GM18517 (cell line): ENCODE measurements around the gene SERPINF2.
A peak's percentile ranks its signal among the peaks of the same experiment; 100 is the strongest.
"Not testable (repeated sequence)": the region's sequence is repeated elsewhere in the genome, so short reads cannot be mapped to it uniquely, and the experiment has no call there.

Experiments used
- ATAC-seq: cut with Tn5 transposase; IDR thresholded peaks from one replicate; pipeline ENCODE4 v1.9.1; 2021; ENCODE audit warnings: mild to moderate bottlenecking, moderate library complexity; ENCODE audit not compliant: unreplicated experiment

Gene SERPINF2

DNA sequence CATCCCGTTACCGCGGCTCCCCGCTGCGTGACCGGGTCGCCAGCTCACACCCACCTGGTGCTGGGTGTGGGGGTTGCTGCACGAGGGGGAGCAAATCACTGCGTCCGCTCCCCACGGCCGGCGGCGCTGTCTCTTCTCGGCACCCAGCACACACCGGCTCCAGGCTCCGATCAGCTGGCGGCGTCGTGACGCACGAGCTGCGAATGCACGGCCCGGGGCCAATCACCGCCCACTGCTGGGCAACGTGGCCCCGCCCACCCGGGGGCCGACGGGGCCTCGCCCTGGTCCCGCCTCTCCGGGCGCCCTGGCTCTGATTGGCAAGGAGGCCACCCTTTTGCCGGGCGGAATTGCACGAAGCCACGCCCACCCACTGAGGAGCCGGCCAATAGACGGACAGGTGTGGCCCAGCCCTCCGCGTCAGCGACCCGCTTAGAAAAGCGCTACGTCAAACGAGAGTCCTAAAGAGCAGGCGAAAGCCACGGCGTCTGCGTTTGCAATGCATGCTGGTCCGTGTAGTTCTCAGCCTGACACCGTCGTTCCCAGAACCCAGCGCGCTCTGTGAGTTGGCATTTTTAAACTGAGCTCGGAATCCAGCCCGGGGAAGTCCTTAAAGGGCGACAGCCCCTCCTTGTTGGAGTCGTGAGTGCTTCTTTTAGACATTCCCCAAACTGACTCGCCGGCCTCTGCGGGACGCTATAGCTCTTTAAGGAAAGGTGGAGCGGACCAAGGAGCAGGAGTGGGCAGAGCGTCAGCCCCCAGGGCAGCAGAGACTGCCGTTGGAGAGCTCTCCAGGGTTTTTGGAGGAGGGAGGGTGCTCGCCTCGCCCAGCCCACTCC lies 26.4 kb upstream of the SERPINF2 start:
- peak; percentile 69 for ATAC-seq

DNA sequence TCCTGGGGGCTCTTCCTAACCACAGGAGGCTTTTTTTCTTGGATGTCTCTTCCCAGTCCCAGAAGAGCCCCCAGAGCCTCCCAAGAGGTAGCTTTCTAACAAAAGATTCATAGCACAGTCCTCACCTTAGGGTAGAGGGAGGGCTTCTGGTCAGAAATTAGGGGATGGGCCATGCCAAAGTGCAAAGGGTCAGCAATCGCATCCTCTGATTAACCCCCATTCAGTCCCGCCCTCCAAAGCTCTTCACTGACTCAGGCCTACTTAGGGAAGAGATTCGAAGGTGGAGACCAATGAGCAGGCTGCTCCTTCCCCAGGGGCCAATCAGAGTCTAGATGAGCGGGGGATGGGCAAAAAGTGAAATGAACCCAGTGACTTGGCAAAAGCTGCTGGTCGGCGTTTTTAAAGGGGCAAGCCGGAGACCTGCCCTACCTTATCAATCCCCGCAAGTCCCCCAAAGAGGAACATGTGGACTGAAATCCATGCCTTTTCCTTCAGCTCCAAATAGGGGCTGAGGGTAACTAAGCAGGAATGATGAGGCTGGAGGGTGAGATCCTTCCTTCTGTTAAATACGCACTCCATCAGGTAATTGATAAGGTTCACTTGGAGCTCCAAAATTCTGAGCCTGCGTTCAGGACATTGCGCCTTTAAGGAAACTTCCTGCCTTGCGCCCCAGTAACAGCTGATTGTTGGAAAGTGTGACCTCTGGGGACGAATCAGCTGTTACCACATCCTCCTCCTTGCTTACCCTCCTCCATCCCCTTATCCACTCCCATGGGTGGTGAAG lies 25.6 kb upstream of the SERPINF2 start:
- peak; percentile 37 for ATAC-seq

DNA sequence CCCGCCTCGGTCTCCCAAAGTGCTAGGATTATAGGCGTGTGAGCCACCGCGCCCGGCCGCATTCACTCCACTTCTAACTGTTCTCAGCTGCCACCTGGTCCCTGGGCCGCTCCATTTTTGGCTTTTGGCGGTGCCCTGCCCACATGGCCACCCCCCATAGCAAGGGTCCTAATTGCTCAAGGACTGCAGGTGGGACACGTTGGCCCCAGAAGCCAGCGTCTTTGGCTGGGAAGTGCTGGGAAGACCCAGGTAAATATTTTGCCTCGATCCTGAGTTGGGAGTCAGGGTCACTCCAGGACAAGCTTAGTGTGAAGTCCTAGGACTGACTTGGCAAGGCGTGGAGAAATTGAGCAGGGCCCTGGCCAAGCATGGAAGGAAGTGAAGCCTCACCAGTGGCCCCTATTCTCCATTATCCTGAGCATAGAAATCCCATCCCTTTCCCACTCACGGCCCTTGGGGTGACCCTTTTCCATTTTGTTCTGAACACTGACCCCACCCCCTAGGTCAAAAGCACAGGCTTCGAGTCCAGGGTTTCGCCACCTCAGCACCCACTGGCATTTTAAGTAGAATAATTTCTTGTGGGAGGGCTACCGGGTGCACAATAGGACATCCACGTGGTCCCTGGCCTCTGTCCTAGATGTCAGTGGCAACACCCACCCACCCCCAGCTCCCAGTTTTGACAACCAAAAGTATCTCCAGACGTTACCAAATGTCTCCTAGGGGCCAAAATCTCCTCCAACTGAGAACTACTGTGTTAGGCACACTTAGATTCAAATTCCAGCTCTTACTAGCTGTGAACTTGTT lies 24.1 kb upstream of the SERPINF2 start:
- ATAC-seq, result no peak

DNA sequence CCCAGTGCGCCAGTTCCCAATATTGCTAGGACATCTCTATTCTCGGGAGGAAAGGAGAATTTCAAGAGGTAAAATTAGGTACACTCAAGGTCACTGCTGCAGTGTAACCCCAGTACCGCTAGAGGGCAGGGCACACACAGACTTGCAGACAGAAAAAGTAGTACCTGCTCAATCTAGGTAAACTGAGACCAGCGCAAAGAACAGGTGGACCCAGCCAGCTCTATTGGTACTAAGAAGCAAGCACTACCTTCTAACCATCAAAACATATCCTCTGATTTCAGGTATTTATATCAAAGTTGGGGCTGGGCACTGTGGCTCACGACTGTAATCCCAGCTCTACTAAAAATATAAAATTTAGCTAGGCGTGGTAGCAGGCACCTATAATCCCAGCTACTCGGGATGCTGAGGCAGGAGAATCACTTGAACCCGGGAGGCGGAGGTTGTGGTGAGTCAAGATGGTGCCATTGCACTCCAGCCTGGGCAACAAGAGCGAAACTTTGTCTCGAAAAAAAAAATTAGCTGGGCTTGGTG lies 21.8 kb upstream of the SERPINF2 start:
- no peak for ATAC-seq

DNA sequence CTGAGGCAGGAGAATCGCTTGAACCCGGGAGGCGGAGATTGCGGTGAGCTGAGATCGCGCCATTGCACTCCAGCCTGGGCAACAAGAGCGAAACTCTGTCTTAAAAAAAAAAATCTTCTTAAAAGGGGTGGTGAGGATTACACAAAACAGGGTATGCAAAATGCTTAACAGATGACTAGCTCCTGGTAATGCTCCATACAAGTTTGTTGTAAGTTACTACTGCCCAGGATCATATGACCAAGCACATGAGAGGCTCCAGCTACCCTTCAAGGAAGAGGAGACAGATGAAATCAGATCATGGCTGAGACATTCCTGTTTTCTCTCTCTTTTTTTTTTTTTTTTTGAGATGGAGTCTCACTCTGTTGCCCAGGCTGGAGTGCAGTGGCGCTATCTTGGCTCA lies 20.6 kb upstream of the SERPINF2 start:
- not testable (repeated sequence) for ATAC-seq

DNA sequence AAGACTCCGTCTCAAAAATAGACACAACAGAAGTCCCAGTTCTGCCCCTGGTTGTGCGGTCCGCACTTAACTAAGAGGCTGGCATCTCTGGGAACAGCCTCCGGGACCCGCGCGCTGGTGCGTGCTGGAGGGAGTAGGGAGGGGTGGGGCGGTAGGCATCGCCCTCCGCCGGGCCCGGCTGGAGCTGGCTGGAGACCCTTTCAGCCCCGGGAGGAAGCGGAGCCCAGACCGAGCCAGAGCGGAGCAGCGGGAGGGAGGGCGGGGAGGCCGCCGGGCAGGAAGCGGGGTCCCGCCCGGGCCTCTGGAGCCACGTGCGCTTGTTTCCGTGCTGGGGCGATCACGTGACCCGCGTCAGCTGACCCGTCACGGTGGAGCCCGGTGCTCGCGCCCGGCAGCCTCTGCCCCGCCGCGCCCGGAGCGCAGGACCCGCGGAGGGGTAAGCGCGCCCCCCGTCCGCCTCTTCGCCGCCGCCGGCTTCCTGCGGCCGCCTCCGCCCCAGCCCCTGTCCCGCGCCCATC lies 18.3 kb upstream of the SERPINF2 start, which contains the start of gene WDR81:
Gene WDR81 (plus strand): TSS at position 354 of the 518 bp plus-strand sequence. CDS start 256 bp downstream, outside the sequence.
- ATAC-seq, result peak; percentile 45

DNA sequence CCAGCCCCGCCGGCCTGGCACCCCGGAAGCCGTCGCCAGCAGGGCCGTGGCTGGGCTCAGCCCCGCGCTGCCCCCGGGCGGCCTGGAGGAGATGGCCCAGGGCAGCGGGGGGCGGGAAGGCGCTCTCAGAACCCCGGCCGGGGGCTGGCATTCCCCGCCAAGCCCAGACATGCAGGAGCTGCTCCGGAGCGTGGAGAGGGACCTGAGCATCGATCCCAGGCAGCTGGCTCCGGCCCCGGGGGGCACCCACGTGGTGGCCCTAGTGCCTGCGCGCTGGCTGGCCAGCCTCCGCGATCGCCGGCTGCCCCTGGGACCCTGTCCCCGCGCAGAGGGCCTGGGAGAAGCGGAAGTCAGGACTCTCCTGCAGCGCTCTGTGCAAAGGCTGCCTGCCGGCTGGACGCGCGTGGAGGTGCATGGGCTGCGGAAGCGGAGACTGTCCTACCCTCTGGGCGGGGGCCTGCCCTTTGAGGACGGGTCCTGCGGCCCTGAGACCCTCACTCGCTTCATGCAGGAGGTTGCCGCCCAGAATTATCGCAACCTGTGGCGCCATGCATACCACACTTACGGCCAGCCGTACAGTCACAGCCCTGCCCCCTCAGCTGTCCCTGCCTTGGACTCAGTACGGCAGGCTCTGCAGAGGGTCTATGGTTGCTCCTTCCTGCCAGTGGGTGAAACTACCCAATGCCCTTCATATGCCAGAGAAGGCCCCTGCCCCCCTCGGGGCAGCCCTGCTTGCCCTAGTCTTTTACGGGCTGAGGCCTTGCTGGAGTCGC lies 17.6 kb upstream of the SERPINF2 start:
- peak; percentile 7 for ATAC-seq

DNA sequence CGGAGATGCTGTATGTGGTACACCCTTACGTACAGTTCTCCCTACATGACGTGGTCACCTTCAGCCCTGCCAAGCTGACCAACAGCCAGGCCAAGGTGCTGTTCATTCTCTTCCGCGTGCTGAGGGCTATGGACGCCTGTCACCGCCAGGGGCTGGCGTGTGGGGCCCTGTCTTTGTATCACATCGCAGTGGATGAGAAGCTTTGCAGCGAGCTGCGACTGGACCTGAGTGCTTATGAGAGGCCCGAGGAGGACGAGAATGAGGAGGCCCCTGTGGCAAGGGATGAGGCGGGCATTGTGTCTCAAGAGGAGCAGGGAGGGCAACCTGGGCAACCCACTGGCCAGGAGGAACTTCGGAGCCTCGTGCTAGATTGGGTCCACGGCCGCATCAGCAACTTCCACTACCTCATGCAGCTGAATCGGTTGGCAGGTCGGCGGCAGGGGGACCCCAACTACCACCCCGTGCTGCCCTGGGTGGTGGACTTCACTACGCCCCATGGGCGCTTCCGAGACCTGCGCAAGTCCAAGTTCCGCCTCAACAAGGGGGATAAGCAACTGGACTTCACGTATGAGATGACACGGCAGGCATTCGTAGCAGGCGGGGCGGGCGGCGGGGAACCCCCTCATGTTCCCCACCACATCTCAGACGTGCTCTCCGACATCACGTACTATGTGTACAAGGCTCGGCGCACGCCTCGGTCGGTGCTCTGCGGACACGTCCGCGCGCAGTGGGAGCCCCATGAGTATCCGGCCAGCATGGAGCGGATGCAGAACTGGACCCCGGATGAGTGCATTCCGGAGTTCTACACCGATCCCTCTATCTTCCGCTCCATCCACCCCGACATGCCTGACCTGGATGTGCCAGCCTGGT lies 16.8 kb upstream of the SERPINF2 start:
- no peak for ATAC-seq

DNA sequence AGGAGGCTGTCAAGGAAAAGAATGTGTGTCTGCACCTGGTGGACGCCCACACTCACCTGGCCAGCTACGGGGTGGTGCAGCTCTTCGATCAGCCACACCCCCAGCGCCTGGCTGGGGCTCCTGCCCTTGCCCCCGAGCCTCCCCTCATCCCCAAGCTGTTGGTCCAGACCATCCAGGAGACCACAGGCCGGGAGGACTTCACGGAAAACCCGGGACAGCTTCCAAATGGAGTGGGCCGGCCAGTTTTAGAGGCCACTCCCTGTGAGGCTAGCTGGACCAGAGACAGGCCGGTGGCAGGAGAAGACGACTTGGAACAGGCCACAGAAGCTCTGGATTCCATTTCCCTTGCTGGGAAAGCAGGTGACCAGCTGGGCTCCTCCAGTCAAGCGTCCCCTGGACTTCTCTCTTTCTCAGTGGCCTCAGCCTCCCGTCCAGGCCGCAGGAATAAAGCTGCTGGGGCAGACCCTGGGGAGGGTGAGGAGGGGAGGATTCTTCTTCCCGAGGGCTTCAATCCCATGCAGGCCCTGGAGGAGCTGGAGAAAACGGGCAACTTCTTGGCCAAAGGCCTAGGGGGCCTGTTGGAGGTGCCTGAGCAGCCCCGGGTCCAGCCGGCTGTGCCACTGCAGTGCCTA lies 15.9 kb upstream of the SERPINF2 start:
- ATAC-seq, result no peak

DNA sequence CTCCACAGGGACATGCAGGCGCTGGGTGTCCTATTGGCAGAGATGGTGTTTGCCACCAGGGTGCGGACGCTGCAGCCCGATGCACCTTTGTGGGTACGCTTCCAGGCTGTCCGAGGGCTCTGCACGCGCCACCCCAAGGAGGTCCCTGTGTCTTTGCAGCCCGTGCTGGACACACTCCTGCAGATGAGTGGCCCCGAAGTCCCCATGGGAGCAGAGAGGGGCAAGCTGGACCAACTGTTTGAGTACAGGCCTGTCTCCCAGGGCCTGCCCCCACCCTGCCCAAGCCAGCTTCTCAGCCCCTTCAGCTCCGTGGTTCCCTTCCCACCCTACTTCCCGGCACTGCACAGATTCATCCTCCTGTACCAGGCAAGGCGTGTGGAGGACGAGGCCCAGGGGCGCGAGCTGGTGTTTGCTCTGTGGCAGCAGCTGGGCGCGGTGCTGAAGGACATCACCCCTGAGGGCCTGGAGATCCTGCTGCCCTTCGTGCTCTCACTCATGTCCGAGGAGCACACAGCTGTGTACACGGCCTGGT lies 15.3 kb upstream of the SERPINF2 start:
- no peak for ATAC-seq

DNA sequence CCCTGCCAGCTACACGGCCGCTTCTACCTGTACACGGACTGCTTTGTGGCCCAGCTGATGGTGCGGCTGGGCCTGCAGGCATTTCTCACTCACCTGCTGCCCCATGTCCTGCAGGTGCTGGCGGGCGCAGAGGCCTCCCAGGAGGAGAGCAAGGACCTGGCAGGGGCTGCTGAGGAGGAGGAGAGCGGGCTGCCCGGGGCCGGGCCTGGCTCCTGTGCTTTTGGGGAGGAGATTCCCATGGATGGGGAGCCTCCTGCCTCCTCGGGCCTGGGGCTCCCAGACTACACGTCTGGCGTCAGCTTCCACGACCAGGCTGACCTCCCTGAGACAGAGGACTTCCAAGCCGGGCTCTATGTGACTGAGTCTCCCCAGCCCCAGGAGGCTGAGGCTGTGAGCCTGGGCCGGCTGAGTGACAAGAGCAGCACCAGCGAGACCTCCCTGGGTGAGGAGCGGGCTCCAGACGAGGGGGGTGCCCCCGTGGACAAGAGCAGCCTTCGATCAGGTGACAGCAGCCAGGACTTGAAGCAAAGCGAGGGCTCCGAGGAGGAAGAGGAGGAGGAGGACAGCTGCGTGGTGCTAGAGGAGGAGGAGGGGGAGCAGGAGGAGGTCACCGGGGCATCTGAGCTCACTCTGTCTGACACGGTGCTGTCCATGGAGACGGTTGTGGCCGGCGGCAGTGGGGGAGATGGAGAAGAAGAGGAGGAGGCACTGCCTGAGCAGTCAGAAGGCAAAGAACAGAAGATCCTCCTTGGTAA lies 14.6 kb upstream of the SERPINF2 start:
- ATAC-seq, result no peak

DNA sequence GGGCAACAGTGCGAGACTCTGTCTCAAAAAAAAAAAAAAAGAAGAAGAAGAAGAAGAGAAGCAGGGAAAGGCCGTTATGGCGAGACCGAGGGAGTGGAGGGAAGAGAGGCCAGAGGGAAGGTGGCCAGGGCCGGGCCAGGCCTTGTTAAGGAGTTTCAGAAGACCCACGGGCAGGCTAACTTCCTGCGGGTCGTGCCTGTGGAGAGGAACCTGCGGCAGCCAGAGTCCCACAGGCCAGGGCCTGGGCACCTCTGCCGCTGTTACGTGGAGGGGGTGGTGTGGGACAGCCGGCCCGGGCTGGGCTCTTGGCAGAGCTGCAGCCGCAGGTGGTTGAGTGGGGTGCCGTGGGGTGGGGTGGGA lies 12.7 kb upstream of the SERPINF2 start:
- no peak for ATAC-seq

DNA sequence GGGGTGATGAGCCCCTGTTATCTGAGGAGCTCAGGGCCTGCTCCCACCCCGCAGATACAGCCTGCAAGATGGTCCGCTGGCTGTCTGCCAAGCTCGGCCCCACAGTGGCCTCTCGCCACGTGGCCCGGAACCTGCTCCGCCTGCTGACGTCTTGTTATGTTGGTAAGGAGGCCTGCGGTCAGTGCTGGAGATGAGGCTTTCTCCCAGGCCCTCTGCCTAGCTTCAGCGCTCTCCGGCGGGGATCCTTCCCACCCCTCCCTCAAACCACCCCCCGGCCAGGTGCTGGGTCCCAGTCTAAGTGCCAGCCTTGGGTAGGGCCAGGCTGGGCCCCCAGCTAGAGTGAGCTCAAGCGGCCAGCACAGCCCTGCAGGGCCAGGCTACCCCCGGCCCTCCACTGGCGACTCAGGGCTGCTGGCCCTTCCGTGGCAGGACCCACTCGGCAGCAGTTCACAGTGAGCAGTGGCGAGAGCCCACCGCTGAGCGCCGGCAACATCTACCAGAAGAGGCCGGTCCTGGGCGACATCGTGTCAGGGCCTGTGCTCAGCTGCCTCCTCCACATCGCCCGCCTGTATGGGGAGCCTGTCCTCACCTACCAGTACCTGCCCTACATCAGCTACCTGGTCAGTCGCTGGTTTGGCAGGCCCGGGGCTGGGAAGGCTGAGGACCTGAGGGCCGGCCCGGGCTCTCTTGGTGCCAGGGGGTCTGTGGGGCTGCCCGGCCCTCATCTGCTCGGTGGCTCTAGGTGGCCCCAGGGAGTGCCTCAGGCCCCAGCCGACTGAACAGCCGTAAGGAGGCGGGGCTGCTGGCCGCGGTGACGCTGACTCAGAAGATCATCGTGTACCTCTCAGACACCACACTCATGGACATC lies 12.1 kb upstream of the SERPINF2 start:
- no peak for ATAC-seq

DNA sequence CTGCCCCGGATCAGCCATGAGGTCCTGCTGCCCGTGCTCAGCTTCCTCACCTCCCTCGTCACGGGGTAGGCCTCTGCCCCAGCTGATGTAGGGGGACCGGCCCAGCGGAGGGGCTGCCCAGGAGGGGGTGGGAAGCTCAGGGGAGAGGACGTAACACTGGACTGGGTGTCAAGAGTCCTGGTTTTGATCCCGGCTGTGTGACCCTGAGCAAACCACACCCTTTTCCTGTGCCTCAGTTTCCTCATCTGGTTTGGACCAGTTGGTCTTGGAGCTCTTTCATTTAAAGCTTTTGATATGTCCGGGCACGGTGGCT lies 11.5 kb upstream of the SERPINF2 start:
- ATAC-seq, result no peak

DNA sequence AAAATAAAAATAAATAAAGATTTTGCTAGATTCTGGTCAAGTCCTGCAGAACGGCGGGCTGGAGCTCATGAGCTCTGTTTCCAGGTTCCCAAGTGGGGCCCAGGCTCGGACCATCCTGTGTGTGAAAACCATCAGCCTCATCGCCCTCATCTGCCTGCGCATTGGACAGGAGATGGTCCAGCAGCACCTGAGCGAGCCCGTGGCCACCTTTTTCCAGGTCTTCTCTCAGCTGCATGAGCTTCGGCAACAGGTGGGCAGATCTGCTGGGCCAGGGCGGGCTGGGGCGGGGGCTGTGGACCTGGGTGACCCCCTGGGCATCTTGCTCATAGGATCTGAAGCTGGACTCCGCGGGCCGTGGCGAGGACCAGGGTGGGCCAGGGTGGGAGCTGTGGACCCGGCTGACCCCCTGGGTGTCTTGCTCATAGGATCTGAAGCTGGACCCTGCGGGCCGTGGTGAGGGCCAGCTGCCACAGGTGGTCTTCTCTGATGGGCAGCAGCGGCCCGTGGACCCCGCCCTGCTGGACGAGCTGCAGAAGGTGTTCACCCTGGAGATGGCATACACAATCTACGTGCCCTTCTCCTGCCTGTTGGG lies 10.3 kb upstream of the SERPINF2 start:
- no peak for ATAC-seq

DNA sequence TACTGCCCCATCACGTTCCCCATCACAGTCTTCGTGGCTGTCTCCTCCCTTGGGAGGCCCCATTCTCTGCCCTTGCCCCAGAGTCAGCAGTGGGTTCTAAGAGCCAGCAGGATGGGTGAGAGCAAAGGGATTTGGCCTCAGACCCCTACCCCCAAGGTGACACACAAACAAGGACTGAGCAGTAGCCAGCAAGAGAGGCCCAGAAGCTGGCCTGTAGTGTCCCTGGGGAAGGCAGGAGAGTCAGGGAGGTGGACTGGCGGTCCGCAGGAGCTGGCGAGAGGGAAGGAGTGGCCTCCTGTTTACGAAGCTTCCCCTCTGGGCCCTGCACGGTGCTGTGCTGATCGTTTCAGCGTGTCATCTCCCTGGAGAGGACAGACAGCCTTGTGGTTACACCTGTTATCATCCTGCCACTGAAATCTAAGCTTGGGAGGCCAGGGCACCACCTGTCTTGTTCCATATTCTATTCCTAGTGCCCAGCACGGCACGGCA lies 9.8 kb upstream of the SERPINF2 start:
- no peak for ATAC-seq
